Measurements from ENCODE around the gene KDM2A. TPM values are rescaled to one million over a fixed set of nuclear protein-coding genes. Genes with fewer than 3 reads are reported as not detected.

The KDM2A gene
- 31.4 and 40.2 TPM in 2 replicates for total RNA-seq

DNA sequence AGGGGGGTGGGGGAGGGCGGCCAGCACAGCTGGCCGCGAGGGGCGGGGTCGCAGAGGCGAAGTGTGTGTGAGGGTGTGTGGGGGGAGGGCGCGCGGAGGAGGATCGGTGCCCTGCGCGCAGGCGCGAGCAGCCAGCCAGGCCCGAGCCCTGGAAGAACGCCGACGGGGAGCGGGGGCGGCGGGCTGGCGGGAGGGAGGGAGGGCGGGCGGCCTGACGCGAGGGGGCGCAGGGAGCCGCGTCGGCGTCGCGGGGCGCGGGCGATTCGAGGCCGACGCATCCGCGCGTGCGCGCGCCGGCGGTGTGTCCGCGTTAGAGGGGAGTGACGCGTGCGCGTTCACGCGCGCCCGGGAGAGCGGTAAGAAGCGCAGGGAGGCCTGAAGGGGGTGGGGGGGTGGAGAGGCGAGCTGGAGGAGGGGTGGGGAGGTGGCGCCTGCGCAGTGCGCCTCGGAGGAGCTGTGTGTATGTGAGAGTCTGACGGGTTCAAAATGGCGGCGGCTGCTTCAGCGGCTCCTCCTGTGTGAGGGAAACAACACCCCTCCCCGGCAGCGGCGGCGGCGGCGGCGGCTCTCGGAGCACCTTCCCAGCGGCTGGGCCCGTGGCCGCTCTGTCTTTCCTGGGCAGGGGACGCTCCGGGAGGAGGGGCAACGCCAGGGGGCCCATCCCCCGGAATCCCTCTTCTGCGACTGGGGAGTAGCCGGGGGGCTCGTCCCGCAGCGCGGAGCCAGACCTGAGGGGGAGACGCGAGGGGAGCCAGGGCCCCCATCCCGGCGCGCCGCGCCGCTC is at the start of gene KDM2A:
Gene KDM2A (plus strand): TSS at position 463 of the 784 bp plus-strand sequence. CDS start 2,054 bp downstream, outside the sequence.

DNA sequence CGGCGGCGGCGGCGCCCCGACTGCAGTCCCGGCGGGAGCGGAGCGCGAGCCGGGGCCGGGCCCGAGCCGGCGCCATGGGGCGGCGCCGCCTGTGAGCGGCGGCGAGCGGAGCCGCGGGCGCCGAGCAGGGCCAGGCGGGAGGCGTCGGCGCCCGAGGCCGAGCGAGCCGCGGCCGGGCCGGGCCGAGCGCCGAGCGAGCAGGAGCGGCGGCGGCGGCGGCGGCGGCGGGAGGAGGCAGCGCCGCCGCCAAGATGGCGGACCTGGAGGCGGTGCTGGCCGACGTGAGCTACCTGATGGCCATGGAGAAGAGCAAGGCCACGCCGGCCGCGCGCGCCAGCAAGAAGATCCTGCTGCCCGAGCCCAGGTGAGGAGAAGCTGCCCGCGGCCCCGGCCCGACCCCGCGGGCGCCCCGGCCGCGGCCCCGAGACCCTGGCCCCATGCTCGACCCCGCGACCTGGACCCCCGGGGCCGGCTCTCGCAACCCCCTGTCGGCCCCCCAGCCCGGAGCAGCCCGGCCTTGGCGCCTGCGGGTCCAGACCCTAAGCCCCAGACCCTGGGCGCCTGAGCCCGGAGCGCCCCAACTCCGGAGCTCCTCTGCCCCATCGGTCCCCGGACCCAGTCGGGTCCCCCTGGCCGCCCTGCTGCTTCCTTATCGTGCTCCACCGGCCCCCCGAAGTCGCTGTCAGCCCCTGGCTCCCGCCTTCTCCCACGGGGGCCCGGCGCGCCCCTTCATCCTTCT is 147.6 kb downstream of the KDM2A start, which contains the start of gene GRK2:
Gene GRK2 (plus strand): TSS at position 25 of the 739 bp plus-strand sequence. CDS start 227 bp downstream, at position 252.

DNA sequence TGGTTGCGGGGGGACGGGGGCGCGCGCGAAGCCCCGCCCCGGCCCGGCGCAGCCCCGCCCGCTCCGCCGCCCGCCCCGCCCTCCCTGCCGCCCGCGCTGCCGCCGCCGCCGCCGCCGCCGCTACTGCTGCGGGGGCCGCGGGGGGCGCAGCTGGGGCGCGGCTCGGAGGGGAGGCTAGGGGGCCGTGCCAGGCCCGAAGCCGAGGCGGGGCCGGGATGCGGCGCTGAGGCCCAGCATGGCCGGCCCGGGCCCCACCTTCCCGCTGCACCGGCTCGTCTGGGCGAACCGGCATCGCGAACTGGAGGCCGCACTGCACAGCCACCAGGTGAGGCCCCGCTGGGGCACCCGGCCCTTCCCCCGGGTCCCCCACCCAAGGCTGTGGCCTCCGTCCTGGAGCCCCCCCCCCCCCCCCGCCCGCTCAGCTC is 170.2 kb downstream of the KDM2A start, which contains the start of gene ANKRD13D:
Gene ANKRD13D (plus strand): TSS at position 78 of the 425 bp plus-strand sequence. CDS start 158 bp downstream, at position 236.

DNA sequence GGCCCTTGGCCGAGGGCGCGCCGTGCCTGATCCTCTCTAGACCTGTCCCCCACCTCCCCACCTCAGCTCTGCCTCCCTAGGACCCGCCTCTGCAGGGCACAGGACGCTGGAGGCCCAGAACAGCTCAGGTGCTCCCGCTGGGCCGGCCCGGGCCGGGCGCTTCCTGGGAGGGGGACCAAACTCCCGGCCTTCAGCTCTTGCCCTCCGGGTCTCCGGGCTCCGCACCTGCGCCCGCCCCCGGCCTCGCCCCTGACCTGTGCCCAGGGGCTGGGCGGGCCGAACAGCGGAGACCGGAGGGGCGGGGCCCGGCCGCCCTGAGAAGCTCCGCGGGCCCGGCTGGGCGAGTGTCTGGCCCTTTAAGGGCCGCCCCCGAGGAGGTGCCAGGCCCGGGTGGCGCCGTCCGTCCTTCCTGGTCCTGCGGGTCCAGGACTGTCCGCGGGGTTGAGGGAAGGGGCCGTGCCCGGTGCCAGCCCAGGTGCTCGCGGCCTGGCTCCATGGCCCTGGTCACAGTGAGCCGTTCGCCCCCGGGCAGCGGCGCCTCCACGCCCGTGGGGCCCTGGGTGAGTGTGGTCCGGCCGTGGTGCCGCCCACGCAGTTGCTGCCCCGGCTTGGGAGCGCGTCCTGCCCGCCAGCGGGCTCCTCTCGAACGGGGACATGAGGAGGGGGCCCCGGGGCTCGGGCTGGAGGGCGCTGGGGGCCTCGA is 184.2 kb downstream of the KDM2A start, which contains the start of gene SSH3:
Gene SSH3 (plus strand): TSS at position 399 of the 703 bp plus-strand sequence. CDS start 96 bp downstream, at position 495.

Other genes starting within 250 kb of the KDM2A start
- gene PC, start 160.9 kb upstream of the KDM2A start, total RNA-seq: 38.0 and 39.1 TPM in 2 replicates
- gene C11orf86, start 144.0 kb upstream of the KDM2A start, total RNA-seq: not detected in 2 replicates
- under 0.01 and 0.16 TPM in 2 replicates for gene SYT12, start 96.1 kb upstream of the KDM2A start, total RNA-seq
- 11.6 and 16.1 TPM in 2 replicates for gene RHOD, start 62.4 kb upstream of the KDM2A start, total RNA-seq
- gene GRK2, start 147.2 kb downstream of the KDM2A start, total RNA-seq: 21.3 and 23.3 TPM in 2 replicates
- 26.6 and 32.3 TPM in 2 replicates for gene ANKRD13D, start 170.0 kb downstream of the KDM2A start, total RNA-seq
- gene SSH3, start 184.3 kb downstream of the KDM2A start, total RNA-seq: 16.2 and 19.1 TPM in 2 replicates
- gene POLD4, start 234.3 kb downstream of the KDM2A start, total RNA-seq: 26.8 and 32.2 TPM in 2 replicates